HG03045 (cell line): Measurements from ENCODE around the gene COG2.

Experiments
- ATAC-seq: cut with Tn5 transposase; IDR thresholded peaks from one replicate; pipeline ENCODE4 v1.9.1; 2021; ENCODE audit warnings: mild to moderate bottlenecking, moderate library complexity; ENCODE audit not compliant: unreplicated experiment

Gene COG2

DNA sequence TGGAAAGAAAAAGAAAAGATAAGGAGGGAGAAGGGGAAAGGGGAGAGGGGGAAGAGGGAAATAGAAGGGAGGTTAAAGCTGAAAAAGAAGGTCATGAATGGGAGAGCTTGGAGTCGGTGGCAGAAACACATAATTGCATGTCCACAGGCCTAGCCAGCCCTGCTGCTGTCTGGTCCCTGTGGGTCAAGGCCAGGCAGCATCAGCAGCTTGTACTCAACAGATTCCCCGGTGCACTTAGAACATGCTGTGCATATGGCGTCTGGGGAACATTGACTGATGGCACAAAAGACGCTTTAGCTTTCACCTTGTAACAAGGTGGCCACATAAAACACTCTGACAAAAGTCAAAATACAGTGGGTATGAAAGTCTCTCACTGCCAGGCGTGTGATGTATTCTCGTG is 25.9 kb downstream of the COG2 start:
- no peak for ATAC-seq

DNA sequence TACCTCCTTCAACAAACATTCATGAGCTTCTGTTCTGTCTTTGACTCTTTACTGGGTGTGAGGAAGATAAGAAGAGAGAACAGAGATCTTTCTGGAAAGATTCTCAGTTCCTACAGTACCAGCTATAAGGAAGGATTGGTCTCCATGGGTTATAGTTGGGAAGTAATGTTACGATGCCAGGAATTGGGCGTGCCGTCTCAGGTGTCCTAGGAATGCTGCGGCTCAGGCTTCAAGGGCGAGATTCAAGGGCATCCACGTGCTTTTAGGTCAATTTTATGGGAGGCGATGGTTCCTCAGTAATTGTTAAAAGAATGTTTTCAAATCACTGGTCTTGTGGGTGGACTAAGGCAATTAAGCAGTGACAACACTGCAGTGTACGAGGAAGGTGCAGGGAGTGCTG is 27.3 kb downstream of the COG2 start:
- ATAC-seq, result no peak

DNA sequence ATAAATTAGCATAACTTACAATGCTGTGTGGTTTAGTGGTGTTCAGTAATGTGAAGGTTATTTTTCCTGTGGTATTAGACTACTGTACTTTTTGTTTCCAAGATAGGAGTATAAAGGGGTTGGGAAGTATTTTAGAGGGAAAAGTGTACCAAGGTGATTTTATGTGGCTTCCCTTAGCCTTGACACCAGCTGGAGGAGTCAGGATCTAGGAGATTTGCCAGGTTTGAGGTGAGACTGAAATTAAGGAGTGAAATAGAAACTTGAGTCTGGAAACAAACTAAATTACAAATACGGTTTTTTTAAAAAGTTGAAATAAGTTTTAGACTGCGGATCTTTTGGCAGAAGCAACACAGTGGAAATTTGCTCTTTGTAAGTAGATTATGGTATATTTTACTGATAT is 32.3 kb downstream of the COG2 start:
- no peak for ATAC-seq

DNA sequence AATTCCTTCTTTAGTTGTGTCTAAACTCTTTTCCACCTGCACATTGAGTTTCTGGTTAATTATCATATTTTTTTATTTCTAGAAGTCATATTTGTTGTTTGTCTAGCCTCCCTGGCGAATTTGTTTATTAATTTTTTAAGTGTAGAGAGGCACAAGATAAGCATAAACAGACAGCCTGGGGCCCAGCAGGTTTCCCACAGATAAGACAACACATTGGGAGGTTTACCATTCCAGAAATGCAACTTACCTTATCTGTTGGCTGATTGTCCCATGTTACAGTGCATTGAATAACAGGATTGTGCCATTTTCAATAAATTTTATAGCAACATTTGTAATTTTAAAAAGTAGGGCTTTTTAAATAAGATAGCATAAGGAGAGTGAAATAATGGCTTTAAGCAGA is 34.9 kb downstream of the COG2 start:
- no peak for ATAC-seq

DNA sequence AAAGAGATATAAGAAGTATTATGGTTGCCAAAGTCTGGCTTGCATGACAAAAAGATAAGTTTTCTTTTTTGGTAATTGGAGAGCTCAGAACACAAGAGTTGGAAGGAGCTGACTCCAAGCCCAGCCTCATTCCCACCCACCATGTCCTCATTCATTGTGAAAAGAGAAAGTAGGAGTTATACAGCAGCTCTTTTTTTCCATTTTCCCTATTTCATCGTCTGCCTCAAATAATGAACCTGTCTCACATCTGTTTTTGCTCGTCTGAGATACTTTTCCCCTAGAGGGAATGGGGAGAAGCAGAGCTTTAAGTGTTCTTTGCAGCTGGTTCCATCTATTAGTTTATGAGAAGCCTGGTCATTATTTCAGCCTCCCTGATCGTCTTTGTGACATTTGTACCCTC is 36.9 kb downstream of the COG2 start:
- ATAC-seq, result no peak

DNA sequence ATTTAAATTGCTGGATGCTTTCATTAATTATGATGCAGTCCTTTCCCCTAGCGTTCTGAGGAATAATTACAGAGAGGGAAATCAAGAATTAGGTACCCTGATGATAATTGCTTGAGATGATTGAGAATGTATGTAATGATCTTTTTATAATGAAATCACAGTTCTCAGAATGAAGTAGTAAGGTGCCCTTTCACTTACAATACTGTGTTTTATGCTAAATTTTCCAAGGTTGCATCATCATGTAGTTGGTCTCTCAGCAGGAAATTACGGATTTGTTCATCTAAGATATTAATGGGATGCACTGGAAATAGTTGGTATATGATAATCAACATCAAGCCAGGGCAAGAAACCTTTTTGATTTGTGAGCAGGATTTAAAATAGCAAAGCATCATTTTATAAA is 37.5 kb downstream of the COG2 start:
- no peak for ATAC-seq

DNA sequence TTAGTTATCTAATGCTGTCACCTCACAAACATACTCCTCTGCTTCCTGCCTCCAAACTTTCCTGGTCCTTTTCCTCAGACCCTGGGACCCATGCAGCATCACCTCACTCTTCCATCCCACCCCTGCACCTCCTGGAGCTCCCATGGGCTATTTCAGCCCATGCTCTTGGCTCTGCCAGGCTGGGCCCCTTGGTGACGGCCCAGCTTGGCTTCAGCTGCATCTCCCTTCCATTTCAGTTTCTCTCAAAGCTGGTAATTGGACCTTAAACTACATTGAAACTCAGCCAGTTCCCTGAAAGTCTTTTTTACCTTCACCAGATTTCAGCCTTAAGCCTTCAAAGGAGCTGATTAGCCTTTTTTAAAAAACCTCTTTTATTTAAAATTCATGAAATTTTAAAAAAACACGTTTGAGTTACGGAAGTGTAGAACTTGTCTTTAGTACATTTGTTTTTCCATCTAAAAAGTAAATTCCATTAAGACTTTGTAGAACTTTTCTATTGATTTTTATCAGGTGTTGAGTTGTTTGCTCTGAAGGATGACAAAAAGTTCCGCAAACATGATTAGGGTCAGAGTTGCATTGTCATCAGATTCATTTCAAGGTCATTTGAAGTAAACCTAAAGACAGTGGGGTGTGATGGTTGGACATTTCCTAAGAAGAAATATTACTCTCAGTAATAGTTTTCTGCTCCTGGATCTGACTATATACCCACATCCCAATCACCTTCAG is 38.2 kb downstream of the COG2 start:
- ATAC-seq, result no peak

DNA sequence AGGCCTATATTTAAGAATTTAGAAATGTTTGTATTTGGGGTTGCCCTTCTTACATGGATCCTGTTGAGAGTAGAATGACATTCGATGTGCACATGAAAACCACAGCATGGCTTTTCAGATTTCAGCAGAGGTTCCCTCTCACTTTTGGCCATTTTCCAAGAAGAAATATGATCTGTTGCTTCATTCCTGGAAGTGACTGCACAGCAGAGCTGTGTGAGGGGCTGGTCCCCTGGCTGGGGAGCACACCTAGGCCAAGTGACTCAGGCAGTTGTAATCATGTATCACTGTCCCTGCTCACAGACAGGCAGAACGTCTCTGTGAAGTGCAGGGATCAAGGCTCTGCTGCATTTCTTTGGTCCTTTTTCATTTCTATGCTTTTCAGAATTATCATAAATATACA is 39.3 kb downstream of the COG2 start:
- no peak for ATAC-seq

DNA sequence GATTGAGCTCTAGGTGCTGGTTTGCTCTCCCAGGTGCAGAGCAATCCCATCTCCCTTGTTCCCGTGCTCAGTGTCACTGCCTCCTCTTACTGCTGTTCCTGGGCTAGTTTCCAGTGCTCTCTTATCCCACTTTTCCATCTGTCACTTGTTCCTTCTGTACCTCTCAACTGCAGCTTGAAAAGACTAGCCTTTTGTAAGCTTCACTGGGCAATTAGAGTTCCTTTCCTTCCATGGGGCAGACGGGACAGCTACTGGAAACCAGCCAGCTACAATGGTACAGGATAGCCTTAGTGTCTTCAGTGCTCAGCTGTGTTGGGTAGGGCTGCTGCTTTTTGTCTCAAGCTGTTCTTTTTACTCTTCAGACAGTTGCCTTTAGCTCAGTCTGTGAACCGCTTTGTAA is 40.0 kb downstream of the COG2 start:
- ATAC-seq, result no peak

DNA sequence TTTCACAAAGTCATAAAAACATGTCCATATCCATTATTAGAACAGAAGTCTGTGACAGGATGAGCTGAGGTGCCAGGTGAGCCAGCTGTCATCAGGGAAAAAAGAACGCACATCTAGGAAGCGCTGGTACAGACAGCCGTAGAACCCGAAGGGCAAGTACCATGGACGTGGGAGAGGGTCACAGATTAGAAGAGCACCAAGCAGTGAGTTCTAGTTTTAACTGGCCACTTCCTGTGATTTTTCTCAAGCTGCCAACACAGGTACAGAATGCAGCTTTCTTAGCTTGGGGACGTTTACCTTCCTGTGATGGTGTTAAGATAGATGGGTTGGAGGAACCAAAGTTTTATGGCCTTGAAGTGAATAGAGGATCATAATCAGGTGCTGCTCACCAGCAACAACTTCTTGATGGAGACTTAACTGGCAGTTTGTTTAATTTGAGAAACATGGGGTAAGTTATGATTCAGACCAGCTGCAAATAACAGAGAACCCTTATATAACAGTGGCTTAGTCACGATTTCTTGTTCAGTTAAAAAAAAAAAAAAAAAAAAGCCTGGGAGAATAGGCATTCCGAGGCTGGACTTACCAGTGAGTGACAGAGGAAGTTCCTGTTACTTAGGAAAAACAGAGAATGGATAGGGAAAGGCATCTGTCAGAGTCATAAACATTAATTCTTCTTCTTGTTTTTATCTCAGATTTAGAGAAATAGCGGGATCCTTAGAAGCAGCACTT is 40.8 kb downstream of the COG2 start:
- ATAC-seq, result no peak

DNA sequence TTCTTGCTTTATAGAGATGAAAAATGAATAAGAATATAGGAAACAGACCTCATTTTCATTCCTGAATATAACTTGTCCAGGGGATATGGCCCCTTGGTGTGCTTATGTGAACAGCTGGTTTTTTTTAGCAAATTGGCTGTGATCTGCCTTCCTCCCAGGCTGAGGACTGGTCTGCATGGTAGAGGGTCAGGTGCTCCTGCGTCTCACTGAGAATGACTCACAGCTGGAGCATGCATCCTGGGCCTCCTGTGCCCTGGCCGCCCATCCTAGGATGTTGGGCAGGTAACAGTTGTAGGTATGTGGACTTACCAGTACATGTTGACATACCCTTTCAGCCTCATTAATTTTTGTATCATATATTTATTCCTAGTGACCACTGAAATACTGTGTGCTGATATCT is 41.9 kb downstream of the COG2 start:
- ATAC-seq, result no peak

DNA sequence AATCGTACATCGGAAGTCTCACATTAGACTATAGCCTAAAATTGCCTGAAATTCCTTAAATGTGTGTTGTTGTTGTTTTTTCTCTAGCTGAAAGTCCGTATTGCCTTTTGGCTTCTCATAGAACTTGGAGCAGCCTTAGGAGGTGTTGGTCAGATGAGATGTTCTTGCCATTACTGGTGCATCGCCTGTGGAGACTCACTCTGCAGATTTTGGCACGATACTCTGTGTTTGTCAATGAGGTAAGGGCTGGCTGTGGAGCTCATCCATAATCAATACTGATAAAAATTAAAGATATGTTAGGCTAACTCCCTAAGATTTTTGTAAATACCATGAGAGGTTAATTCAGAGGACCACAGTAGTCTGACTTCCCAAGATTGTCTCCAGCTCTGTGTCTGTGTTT is 42.7 kb downstream of the COG2 start:
- no peak for ATAC-seq

DNA sequence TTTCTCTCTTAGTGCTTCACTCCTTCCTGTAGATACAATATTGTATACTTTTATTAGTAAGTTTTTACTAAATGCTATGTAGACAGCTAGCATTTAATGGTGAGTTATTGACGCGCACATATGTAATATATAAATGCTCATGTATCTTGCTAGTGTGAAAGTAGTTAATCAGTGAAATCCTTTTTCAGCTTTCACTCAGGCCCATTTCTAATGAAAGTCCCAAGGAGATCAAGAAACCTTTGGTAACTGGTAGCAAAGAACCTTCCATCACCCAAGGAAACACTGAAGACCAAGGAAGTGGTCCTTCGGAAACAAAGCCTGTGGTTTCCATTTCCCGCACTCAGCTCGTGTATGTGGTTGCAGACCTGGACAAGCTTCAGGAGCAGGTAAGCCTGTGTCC is 44.5 kb downstream of the COG2 start:
- ATAC-seq, result no peak

DNA sequence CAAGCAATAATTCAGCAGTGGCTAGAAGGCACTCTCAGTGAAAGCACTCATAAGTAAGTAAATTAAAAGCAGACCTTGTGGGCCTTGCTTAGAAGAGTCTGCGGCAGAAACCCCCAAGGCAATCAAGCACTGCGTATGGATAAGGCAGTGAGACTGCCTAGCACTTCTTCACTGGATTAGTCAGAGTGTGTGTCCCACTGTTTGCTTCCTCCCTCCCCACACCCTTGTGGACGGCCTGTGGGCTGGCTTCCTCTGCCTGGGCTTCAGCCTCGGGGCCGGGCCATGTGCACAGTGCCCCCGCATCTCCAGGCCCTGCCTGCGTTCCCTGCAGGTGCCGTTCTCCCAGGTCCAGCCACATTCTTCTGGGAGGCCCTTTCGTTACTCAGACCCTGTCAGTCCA is 47.8 kb downstream of the COG2 start:
- no peak for ATAC-seq

DNA sequence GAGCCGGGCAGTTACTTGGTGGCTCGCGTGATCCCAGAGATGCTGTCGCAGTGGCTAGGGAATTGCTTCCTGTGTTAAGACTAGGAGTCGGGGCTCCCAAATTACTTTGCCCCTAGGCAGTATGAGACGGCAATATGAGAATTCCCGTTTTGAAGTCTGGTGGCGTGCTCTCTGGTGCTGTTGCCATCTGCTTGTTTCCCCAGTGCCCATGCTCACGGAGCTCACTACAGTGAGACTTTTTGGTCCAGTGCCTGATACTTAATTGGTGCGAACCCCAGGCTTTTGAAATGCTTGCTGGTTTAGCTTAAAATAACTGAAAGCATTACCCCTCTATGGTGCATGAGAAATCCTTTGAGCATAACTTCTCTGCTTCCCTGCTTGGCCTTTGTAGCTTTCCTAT is 49.3 kb downstream of the COG2 start:
- no peak for ATAC-seq

DNA sequence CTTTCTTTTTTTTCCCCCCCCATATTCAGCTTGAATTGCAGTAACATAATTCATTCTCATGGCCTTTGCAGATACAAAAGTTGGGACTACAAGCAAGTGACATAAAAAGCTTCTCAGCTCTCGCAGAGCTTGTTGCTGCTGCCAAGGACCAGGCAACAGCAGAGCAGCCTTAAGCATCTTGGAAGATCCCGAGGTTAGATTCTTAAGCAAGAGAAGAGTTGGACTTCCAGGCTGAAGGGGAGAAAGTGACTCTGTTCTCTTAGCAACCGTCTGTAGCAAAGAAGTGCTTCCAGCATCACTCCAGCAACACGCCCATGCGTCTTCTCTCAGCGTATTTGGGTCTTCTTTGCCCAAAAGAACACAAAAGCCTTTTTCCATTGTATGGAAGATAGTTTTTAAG is 50.9 kb downstream of the COG2 start:
- no peak for ATAC-seq

DNA sequence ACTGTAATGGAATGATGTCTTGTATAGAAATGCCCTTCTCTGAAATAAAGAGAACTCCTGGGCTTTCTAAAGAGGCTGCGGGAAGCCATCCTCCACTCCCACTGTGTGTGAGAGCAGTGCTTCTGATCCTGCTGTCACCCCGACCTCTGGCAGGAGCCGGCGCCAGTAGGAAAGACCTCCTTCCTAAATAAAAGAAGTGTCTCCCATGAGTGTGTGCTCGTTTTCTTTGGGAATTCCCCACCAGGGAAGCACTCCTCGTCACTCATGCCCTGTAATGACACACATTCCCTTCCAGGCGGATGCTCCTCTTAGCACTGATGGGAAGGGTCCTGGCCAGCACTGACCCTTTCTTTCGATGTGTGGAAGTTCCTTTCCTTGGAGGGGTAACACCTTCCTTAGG is 51.5 kb downstream of the COG2 start:
- ATAC-seq, result no peak

DNA sequence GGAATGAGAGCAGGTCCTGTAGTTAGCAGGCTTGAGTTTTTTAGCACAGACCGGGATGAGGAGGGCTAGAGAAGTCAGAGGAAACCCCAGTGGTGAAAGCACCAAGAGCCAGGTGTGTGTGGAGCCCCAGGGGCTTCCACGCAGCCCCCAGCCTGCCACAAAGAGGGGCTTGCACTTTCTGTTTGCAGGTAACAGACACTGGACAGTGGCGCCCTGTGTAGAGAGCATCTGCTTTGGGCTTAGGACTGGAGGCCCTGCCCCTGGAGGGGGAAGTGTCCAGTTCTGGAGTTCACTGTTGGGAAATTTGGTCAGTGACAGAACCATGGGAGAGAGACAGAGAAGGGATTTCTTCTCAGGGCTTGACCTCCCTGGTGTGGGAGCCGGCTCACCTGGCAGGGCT is 52.2 kb downstream of the COG2 start:
- no peak for ATAC-seq

DNA sequence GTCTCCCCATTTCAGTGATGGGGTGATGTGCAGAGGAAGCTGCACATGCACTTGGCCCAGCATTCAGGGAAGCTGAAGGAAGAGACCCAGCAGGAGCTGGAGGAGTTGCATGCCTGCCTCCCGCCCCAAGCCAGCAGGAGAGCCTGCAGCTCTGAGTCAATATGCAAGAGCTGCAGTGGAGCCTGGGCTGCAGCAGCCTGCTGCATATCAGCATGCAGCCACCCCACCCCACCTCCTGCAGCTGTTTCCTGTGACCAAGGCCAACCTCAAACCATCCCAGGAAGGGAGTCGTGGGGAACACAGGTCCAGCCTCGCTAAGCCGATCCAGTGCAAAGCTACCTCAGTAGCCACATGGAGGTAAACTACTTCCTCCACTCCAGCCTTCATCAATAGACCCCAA is 52.7 kb downstream of the COG2 start:
- ATAC-seq, result no peak

DNA sequence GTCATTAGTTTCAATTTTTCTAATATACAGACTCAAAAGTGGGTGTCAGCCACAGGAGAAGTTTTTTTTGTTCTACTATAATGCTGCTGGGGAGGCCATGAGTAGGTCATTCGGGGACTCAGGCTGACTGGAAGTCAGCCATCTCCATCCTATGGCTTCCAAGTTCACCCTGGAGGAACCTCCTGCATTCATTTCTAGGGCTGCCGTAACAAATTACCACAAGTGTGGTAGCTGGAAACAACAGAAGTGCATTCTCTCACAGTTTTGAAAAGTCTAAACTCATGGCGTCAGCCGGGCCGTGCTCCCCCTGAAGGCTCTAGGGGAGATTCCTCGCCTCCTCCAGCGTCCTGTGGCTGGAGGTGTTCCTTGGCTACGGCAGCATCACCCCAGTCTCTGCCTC is 53.9 kb downstream of the COG2 start:
- no peak for ATAC-seq

DNA sequence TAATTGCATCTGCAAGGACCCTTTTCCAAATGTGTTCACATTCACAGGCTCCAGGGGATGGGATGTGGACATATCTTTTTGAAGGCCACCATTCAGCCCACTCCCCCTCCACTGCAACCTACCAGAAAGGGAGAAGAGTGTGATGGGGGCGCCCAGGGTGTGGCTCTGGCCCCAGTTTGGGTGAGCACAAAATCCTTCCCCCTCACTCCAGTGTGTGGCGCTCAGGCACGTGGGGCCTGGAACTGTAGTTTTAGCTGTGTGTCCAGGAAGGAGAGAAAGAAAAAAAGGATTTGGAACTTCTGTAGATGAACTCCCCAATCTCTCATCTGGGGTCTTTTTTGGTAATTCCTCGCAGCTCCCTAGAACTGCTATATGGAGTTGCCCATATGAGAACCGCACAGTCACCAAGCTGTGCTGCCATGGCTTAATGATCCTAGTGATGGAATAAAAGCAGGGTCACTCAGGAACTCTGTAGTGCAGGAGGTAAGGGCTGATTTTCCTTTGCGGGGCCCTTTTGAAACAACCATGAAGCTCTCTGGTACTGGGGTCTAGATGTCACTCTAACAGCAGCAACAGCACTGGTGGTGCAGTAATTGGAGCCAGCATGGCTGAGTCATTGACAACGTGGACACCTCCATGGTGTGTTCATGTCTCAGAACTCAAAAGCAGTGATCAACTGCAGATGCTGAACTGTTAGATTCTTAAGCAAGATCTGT is 54.6 kb downstream of the COG2 start:
- no peak for ATAC-seq

DNA sequence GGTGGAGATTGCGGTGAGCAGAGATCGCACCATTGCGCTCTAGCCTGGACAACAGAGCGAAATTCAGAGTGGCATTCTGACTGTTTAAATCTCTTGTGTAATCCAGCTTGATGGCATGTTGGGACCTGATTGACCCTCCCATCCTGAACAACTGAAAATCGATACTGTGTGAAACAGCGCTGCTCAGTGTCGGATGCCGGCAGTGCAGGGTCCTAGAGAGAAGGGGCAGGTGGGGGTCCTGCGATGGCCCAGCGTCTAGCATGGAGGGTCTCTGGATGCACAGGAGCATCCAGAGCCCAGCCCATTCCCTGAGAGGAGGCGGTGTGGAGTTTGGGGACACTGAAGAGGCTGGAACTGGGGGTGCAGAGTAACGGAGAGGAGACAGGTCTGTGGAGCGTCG is 55.8 kb downstream of the COG2 start:
- ATAC-seq, result no peak
